Astrocyte of the hippocampus (primary cell): ENCODE results near the gene SERTAD1.

ENCODE experiments used
- DNase-seq: peaks from one replicate; pipeline ENCODE4 v3.0.0; 2011; ENCODE audit warnings: low read depth, low spot score

The SERTAD1 gene

GRCh38 chr19:40403262-40403984 is 22.4 kb downstream of the SERTAD1 start:
- peak; percentile 93 for DNase-seq

DNA sequence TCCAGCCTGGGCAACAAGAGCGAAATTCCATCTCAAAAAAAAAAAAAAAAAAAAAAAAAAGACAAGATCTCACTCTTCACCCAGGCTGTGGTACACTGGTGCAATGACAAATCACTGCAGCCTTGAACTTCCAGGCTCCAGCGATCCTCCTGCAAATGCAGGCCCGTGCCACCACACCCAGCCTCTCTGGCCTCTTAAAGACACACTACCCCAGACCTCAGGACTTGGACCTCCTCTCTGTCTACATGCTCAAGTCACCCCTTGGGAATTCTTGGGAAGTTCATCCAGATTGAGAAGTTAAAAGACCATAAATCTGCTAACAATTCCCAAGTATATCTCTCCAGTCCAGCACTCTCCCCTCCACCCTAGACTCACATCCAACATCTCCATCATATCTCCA is 25.2 kb downstream of the SERTAD1 start:
- DNase-seq = no peak

GRCh38 chr19:40398417-40399131 is 27.2 kb downstream of the SERTAD1 start:
- peak; percentile 59 for DNase-seq

GRCh38 chr19:40397568-40397906 is 28.3 kb downstream of the SERTAD1 start:
- no peak for DNase-seq

DNA sequence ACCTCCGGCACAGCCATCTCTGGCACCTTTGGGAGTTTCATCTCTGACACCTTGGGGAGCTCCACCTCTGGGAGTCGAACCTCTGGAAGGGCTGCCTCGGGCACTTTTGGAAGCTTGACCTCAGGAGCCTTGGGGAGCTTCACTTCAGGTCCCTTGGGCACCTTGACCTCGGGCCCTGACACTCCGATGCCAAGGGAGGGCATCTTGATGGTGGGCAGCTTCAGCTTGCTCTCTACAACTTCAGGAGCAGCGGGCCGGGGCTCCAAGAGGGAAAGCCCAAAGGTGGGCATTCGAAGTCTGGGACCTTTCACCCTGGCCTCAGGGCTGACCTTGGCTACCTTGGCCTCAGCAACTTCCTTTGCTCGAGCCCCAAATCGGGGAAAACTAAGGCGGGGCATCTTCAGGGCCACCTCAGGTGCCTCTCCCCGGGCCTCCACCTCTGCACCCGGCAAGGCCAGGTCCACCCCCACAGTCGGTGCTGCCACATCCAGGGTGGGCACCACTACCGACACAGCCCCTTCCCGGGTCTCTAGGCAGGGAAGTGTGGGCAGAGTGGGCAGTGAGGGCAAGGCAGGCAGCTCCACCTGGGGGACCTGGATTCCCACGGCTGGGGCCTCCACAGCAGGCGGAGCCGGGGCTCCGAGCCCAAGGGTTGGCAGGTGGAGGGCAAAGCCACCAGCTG is 28.8 kb downstream of the SERTAD1 start:
- DNase-seq = no peak

- no peak for DNase-seq
Observed at GRCh38 chr19:40395956-40396355, 29.8 kb downstream of the SERTAD1 start.

- DNase-seq = no peak
Observed at GRCh38 chr19:40394816-40395210, 31.0 kb downstream of the SERTAD1 start.

- DNase-seq = no peak
Observed at GRCh38 chr19:40393894-40394815, 31.6 kb downstream of the SERTAD1 start.

DNA sequence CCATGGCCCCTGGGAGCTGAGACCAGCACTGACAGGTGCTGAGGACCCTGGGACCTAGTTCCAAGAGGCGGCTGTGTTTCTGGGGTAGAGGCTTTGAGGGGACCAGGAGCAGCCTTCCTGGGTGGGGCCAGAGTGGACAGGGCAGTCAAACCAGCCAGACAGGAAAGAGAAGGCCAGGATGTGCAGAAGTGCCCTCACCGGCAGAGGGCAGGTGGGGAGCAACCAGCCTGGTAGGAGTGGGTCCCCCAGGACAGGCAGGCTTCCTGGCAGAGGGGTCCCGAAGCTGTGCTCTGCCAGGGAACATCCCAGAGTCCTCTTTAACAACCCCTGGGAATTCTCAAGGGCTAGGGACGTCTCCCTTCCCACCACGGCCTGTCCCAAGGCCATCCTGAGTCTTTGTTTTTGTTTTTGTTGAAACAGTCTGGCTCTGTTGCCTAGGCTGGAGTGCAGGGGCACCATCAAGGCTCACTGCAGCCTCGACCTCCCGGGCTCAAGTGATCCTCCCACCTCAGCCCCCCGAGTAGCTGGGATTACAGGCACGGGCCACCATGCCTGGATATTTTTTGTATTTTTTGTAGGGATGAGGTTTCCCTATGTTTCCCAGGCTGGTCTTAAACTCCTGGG is 32.8 kb downstream of the SERTAD1 start:
- no peak for DNase-seq

DNA sequence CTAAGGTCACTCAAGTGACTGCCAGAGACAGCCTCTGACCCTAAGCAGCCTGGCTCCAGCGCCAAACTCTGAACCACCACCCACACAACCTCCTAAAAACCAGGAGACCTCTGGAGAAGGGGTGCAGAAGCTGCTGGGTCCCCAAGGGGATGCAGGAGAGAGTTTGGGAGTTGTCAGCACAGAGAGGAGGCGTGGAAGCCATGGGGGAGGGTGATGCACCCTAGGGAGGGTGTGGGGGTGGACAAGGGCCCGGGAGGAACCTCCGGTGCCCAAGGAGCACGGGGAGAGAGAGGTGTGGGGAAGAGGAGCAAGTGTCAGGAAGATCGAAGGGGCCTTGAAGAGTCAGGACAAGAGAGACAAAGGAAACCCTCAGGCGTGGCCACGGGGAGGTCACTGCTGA is 33.7 kb downstream of the SERTAD1 start:
- no peak for DNase-seq

- DNase-seq = no peak
Observed at GRCh38 chr19:40390084-40390742, 35.6 kb downstream of the SERTAD1 start, which contains the start of gene HIPK4. Gene HIPK4 (minus strand): TSS chr19:40390181. CDS start chr19:40389902, 279 bp downstream.

- no peak for DNase-seq
Observed at GRCh38 chr19:40389404-40390083, 36.2 kb downstream of the SERTAD1 start.

GRCh38 chr19:40388481-40388880 is 37.3 kb downstream of the SERTAD1 start:
- DNase-seq = no peak

DNA sequence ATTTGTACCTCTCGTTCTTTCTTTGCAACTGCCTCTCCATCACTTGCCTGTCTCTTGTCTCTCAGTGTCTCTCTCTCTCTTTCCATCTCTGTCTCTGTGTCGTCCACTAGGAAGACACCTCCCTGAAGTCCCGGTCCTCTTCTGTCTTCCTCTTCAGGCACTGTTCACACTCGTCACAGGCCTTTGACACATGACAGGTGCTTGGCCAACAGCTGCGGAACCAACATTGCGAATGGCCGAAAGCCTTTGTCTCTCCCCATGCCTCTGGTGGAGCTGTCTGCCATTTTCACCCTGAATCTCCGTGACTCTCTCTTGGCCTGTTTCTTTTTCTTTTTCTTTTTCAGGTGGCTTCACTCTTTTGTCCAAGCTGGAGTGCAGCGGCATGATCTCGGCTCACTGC is 38.6 kb downstream of the SERTAD1 start:
- no peak for DNase-seq

GRCh38 chr19:40383668-40384248 is 42.0 kb downstream of the SERTAD1 start:
- DNase-seq = no peak

GRCh38 chr19:40381321-40381720 is 44.5 kb downstream of the SERTAD1 start:
- DNase-seq = no peak

- no peak for DNase-seq
Observed at GRCh38 chr19:40380199-40381037, 45.4 kb downstream of the SERTAD1 start.

GRCh38 chr19:40379446-40380198 is 46.2 kb downstream of the SERTAD1 start:
- DNase-seq = no peak
